RWPE1 (cell line): Measurements from ENCODE around the gene BFSP1.

Experiments
- CTCF ChIA-PET: fragments of 350-600 bp; sonication (Branson Sonifier 250); formaldehyde crosslinking; extraction: SDS; loops from one replicate; lab custom pipeline; 2021; lab: Yijun Ruan, JAX
- POLR2A ChIA-PET: fragments of 400-600 bp; formaldehyde crosslinking; extraction: SDS; loops from one replicate; lab custom pipeline; 2020; ENCODE audit warnings: antibody characterized with exemption; ENCODE audit not compliant: low non-redundant PET; lab: Yijun Ruan, JAX
- DNase-seq: peaks from one replicate; pipeline ENCODE4 v3.0.0; 2012; ENCODE audit warnings: low spot score
- H3K27ac ChIP-seq: fragments of 450-650 bp; 2 replicates; pipeline ENCODE4 v1.5.1; 2017
- TF ChIP-seq, protein P1 (sequence below): fragments of 450-650 bp; conservative IDR thresholded peaks from 2 replicates; pipeline ENCODE4 v1.5.1; 2017; ENCODE audit warnings: low read depth, mild to moderate bottlenecking

The BFSP1 gene

DNA sequence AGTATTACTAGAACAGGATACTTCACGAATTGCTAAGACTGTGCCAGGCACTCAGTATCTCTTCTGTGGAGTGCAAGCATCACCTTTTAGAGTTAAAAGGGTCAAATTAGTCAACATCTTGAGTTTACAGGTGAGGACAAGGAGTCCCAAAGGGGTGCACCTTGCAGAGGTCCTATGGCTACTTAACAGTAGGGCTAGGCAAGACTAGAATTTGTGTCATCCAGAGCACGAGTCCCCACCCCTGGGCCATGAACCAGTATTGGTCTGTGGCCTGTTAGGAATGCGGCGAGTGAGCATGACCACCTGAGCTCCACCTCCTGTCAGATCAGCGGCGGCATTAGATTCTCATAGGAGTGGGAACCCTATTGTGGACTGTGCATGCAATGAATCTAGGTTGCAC, 28.2 kb upstream of the BFSP1 start:
- CTCF ChIA-PET, result interaction anchor here (0.6 kb wide), 2 partner anchors 287 to 396 kb away, joined by 3 to 8 read pairs; no protein-coding TSS in a partner anchor
- POLR2A ChIA-PET, result no interaction called here
- peak overlapping the region; percentile 96 for H3K27ac ChIP-seq
- TF ChIP-seq, protein P1, sequence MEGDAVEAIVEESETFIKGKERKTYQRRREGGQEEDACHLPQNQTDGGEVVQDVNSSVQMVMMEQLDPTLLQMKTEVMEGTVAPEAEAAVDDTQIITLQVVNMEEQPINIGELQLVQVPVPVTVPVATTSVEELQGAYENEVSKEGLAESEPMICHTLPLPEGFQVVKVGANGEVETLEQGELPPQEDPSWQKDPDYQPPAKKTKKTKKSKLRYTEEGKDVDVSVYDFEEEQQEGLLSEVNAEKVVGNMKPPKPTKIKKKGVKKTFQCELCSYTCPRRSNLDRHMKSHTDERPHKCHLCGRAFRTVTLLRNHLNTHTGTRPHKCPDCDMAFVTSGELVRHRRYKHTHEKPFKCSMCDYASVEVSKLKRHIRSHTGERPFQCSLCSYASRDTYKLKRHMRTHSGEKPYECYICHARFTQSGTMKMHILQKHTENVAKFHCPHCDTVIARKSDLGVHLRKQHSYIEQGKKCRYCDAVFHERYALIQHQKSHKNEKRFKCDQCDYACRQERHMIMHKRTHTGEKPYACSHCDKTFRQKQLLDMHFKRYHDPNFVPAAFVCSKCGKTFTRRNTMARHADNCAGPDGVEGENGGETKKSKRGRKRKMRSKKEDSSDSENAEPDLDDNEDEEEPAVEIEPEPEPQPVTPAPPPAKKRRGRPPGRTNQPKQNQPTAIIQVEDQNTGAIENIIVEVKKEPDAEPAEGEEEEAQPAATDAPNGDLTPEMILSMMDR, result no peak
- no peak for DNase-seq

- POLR2A ChIA-PET, result no interaction called here
- CTCF ChIA-PET, result interaction anchor here (0.6 kb wide), 2 partner anchors 287 to 396 kb away, joined by 3 to 8 read pairs; no protein-coding TSS in a partner anchor
- peak overlapping the region; percentile 96 for H3K27ac ChIP-seq
- TF ChIP-seq, protein P1, result no peak
- DNase-seq, result no peak
These were observed 27.7 kb upstream of the BFSP1 start for GRCh38 chr20:17558941-17559304.

- peak overlapping the region; percentile 96 for H3K27ac ChIP-seq
- peak; percentile 86 for DNase-seq
- TF ChIP-seq, protein P1, result no peak
- CTCF ChIA-PET, result no interaction called here
- POLR2A ChIA-PET, result interaction anchor here (0.7 kb wide), 1 partner anchor 15 kb away, joined by 4 read pairs; no protein-coding TSS in a partner anchor
These were observed 27.2 kb upstream of the BFSP1 start for GRCh38 chr20:17558154-17558940.

- TF ChIP-seq, protein P1, result no peak
- ChIA-PET POLR2A (interaction anchor here (0.7 kb wide), 1 partner anchor 16 kb away, joined by 4 read pairs; no protein-coding TSS in a partner anchor), CTCF (interaction anchor here (1.0 kb wide), 1 partner anchor 53 kb away, joined by 3 read pairs; no protein-coding TSS in a partner anchor)
- peak overlapping the region; percentile 96 for H3K27ac ChIP-seq
- DNase-seq, result peak; percentile 92
These were observed 26.5 kb upstream of the BFSP1 start for GRCh38 chr20:17557675-17558006.

- peak; percentile 63 for DNase-seq
- POLR2A ChIA-PET, result interaction anchor here (0.7 kb wide), 1 partner anchor 16 kb away, joined by 4 read pairs; no protein-coding TSS in a partner anchor
- H3K27ac ChIP-seq, result peak overlapping the region; percentile 96
- TF ChIP-seq, protein P1, result no peak
- CTCF ChIA-PET, result interaction anchor here (0.8 to 1.4 kb wide), 4 partner anchors 14 to 54 kb away, joined by 3 to 5 read pairs (median 4); no protein-coding TSS in a partner anchor
These were observed 25.9 kb upstream of the BFSP1 start for GRCh38 chr20:17556837-17557674.

- CTCF ChIA-PET, result interaction anchor here (1.4 kb wide), 1 partner anchor 16 kb away, joined by 3 read pairs; no protein-coding TSS in a partner anchor
- TF ChIP-seq, protein P1, result no peak
- peak overlapping the region; percentile 41 for H3K27ac ChIP-seq
- no peak for DNase-seq
- POLR2A ChIA-PET, result interaction anchor here (0.7 kb wide), 1 partner anchor 12 kb away, joined by 4 read pairs; no protein-coding TSS in a partner anchor
These were observed 23.9 kb upstream of the BFSP1 start for GRCh38 chr20:17555106-17555505.
